Ureter (tissue), 1 donor: ENCODE data around the gene EPHX1. TPM values are rescaled to one million over a fixed set of nuclear protein-coding genes. Genes with fewer than 3 reads are reported as not detected.

Source experiments
- total RNA-seq: library from RNA; stranded (reverse); gene quantifications from one replicate; pipeline ENCODE4 v1.2.4, GENCODE V29; 2023
- donor health status: DM: yes; HTN: yes; CAD: no.

The EPHX1 gene
- total RNA-seq, 1 donor from 2014 or later, result 116 TPM

Other genes with a start within 250 kb of the EPHX1 start
- gene ENAH, start 157.0 kb upstream of the EPHX1 start, total RNA-seq, result 104 TPM
- gene SRP9, start 32.3 kb upstream of the EPHX1 start, total RNA-seq, result 249 TPM
- 191 TPM for gene TMEM63A, start 72.3 kb downstream of the EPHX1 start, total RNA-seq
- gene LEFTY1, start 79.0 kb downstream of the EPHX1 start, total RNA-seq, result 0.60 TPM
- 106 TPM for gene PYCR2, start 114.1 kb downstream of the EPHX1 start, total RNA-seq
- gene LEFTY2, start 131.1 kb downstream of the EPHX1 start, total RNA-seq, result 0.26 TPM
- gene SDE2, start 189.2 kb downstream of the EPHX1 start, total RNA-seq, result 17.8 TPM